Measurements from ENCODE around the gene CDC42EP5.
A peak's percentile ranks its signal among the peaks of the same experiment; 100 is the strongest.
"Not testable (repeated sequence)": the region's sequence is repeated elsewhere in the genome, so short reads cannot be mapped to it uniquely, and the experiment has no call there.

Gene CDC42EP5, protein sequence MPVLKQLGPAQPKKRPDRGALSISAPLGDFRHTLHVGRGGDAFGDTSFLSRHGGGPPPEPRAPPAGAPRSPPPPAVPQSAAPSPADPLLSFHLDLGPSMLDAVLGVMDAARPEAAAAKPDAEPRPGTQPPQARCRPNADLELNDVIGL

DNA sequence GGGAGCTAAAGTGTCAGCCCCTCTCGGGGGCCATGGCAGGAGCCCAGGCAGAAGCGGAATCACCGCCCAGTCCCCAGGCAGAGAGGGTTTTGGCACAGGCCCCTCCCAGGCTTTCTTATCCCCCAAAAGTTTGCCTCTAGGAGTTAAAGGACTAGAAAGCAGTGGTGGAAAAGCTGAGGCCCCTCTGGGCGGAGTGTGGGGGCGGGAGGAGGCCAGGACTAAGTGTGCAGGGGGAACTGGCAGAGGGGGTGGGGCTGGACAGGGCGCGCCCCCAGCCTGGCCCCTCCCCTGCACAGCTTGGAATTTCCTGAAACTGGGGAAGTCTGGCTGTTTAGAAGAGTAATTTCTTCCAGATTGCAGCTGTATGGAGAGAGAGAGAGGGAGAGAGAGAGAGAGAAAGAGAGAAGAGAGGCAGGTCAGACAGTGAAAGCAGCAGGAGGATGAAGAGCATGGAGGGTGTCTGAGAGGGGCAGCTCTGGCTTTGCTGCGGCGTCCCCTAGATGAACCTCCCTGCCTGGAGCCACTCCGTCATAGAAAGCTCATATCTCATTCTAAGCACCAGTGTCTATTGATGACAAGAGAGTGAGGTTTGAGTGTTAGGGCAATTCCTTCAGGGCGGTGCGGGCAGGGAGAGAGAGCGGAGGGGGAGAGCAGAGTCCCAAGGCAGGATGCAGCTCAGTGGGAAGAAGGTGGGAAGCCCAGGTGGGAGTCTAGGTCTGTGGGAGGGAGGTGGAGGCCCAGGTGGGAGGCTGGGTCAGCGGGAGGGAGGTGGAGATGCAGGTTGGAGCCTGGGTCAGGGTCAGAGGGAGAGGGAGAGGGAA, at the start of gene CDC42EP5:
Gene CDC42EP5, minus strand, starts transcription at position 226 of the 821 bp plus-strand sequence. CDS start 7,749 bp downstream, outside the sequence.
- peak in 1 of 14 donors; percentile 8 for DNase-seq

DNA sequence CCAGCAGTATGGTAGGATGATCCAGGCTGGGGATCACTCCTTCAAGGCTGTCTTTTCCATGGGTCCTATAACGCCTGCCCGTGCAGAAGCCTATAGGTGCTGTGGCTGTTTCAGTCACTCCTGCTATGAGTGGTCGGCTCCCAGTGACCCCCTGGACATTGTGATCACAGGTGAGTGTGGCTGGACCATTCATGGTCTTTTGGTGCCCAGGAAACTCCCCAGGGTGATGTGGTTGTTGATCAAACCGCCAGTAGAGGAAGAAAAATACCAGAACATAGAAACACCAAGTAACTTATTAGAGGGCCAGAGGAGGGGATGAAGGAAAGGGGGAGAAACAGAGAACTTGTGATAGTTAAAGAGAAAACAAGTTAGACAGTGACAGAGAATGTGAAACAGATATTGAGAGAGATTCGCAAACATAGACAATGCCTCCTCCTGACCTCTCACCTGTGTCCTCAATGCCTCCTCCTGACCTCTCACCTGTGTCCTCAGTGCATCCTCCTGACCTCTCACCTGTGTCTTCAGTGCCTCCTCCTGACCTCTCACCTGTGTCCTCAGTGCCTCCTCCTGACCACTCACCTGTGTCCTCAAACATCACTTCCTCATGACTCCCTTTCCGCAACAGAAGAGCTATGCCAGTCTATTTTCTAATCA, 48.9 kb upstream of the CDC42EP5 start:
- DNase-seq, result no peak

DNA sequence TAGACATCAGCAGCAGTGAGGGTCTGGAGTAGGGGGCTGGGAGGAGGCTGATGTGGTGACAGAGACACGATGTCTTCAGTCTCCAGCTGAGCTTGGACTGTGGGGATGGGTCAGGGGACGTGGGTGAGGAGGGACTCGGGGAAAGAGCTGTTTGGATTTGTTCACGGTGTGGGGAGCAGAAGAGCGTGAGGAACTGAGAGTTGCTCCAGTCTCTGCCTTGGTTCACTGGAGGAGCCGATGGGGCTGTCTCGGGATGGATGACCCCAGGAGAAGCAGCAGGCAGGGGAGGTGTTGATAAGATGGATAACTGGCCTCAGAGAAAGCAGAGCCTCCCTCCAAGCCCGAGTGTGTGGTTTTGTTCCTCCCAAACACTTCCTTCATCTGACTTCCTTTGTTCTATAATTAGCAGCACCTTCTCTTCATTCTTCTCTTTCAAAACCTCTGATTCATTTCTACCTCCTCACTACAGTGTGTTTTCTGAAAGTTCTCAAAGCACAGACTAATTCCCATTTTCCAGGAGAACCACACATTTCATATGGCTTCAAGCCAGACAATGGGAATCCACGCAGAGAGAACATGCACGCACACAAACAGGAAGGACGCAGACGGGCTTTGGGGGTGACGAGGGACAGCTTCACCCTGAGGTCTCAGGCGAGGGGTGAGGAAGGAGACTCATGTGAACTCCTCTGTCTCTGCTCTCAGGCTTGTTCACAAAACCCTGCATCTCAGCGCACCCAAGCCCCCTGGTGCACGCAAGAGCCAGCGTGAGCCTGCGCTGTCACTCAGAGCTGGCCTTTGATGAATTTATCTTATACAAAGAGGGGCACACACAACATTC, 48.1 kb upstream of the CDC42EP5 start:
- peak in 3 of 14 donors; percentile 0 to 7 (median 4) for DNase-seq

DNA sequence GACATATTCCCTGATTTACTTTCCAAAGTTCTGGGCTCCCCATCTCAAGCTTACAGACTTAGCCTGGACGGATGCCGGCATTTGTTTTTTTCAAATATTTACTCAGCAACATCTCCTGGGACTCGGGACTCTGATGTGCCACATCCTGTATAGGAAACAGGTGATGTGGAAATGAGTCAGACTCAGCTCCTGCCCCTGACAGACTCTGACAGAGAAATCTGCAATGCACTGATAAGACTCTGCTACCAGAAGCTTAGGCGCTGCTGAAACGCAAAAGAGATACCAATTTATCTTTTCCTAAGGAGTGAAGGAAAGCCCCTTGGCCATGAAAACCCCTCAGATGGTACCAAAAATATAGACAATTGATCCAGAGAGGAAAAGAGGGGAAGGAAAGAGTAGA, 45.7 kb upstream of the CDC42EP5 start:
- no peak for DNase-seq

DNA sequence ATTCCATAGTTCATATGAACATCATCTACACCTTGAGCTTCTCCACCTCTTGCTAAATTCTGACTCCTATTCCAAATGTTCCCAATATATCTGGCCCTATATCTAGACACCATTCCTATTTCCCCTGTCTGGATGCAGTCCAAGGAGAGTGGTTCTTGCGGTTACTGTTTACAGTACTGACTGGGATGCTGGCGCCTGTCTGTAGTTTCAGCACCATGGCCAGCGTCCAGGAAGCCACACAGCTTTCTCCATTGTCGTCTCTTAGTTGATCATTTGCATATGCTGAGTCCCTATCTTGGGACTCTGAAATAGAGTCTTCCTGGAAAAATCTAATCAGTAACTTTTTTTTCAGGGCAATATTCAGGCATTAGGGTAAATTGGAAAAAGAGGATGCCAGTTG, 44.4 kb upstream of the CDC42EP5 start:
- DNase-seq, result peak in 3 of 14 donors; percentile 0 to 21 (median 0)

DNA sequence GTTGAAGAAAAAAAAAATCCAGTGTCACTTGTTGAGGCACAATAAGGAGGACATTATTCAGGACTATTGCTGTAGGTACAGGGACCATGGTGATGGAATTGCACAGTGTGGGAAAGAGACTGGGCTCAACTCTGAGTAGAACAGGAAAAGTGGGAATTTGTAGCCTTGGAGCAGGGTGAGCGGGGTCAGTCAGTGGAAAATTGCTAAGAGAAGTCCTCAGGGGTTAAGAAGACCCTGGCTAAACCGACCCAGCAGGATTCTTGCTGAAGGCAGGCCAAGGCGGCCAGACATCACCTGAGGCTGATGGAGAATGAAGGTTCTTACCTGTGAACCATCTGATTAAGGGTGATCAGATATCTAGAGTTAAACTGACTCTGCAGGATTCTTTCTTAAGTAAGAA, 42.1 kb upstream of the CDC42EP5 start:
- no peak for DNase-seq

DNA sequence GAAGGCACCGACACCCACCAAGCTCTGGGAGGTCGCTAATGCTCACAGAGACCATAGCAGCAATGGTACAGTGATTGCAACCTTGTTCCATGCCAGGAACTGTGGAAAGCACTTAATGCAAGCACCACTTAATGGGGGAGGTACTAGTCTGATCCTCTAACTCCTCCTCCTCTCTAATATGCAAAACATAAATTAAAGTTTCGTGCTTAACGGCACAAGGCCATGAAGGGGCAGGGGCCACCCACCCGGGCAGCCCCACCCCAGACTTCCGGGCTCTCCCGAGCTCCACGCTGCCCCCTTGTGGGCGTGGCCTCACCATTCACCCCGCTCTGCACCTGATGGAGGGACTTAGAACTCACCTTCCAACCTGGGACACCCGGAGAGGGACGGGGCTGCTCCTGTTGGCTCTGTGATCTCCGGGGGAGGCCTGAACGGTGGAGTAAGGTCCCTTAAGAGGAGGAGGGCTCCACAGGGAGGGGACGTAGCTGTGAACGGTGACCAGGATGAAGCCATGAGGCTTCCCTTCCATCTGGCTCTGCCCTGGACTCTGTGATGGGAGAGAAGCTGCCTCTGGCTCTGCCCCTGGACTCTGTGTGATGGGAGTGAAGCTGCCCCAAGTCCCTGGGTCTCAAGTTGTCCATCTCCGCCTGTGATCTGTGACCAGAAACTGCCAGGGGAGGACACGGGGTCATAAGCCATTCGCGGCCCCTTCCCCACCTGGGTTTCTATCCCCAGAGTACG, 36.3 kb upstream of the CDC42EP5 start:
- not testable (repeated sequence) for DNase-seq

DNA sequence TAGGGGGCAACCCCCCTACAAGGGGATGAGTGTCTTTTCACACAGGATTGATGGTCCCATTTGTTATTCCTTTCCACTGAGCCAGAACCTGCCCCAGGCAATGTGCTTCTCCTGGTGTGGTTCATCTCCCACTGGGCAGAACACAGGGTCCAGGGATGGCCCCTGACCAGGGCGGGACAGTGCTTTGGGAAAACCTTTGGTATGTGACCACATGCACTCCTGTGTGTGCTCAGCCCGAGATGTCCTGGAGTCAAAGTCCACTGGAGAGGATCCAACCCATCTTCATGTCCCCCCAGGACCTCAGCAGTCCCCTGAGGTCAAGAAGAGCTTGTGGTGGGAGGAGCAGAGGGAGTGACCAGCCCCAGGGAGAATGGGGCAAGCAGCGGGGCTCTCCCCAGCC, 35.4 kb upstream of the CDC42EP5 start:
- not testable (repeated sequence) for DNase-seq

DNA sequence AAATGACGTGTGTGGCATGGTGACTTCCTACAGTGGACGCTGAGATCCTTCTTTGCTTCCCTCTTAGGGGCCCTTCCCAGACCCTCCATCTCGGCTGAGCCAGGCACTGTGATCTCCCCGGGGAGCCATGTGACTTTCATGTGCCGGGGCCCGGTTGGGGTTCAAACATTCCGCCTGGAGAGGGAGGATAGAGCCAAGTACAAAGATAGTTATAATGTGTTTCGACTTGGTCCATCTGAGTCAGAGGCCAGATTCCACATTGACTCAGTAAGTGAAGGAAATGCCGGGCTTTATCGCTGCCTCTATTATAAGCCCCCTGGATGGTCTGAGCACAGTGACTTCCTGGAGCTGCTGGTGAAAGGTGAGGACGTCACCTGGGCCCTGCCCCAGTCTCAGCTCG, 34.7 kb upstream of the CDC42EP5 start:
- DNase-seq, result no peak

DNA sequence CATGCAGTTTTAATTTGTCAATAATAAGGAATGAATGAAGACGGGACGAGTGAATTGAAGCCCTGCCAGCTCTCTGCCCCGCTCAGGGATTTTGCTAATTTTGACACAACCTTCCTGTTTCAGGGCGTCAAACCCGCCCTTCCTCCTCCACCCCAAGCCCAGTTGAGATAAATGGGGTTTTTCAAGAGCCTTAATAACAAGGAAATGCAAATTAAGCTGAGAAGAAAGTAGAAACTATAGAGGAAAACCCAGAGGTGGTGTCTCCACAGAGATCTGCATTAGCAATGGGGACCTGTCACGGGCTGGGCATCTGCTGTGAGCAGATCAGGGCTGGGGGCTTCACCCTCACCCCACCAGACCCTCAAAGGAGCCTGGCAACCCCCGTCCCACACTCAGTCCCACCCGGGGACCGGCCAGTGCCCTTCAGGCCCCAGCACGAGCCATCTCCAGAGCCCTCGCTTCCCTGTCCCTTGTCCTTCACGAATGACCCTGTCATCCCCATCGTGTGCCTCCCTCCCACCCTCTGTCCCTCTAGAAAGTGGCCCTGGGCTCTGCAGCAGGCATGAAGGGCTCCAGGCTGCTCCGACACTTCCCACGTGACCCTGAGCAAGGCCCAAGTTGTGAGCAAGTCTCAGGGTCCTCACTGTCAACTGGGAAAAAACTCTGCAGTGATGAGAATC, 34.1 kb upstream of the CDC42EP5 start:
- DNase-seq, result not testable (repeated sequence)

DNA sequence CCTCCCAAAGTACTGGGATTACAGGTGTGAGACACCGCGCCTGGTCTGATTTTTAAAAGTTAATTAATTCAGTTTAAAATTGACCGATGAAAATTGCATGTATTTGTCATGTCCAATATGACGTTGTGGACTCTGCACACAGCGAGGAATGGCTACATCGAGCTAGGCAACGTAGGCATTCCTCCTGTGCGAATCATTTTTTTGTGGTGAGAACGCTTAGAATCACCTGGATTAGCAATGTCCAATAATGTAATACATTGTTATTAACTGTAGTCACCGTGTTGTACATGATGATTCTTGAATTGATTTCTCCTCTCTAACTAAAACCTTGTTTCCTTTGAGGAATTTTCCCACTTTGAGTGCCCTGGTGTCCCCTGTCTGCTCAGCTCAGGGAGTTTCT, 33.0 kb upstream of the CDC42EP5 start:
- DNase-seq, result no peak

DNA sequence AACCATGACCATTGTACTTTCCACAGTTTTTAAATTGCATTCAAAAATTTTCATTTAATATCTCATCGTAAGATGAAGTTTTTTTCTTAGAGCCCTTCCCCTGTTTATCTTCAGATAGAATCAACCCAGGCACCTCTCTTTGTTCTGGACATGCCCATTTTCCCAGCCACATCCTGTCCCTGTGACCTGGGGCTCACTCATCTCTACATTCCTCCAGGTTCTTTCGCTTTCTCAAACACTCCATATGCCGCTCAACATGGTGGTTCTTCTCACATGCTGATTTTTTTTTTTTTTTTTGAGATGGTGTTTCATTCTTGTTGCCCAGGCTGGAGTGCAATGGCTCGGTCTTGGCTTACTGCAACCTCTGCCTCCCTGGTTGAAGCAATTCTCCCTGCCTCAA, 32.4 kb upstream of the CDC42EP5 start:
- DNase-seq, result not testable (repeated sequence)

DNA sequence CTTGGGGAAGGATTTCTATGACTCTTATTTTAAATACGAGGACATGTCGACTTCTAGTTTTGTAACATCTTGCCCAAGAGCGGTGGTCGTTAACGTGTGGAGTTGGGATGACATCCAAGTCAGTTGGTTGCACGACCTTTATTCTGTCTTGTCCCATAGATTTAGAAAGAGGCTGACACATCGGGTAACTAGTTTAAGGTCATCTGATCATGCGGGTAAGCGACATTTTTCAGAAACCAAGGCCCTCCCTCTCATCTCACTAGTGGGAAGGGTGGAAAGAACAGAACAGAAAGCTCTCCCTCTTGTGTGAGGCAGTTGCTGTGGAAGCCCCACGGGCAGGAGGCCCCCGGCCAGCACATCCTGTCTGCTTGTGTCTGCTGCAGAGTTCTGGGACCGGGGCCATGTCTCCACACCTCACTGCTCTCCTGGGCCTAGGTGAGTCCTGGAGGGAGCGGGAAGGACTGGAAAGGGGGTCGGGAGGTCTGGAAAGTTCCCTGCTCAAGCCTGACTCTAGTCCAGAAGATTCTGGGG, 29.5 kb upstream of the CDC42EP5 start, which contains the start of gene LAIR2:
Gene LAIR2, plus strand, starts transcription at position 314 of the 531 bp plus-strand sequence. Its CDS starts 88 bp downstream, at position 402.
- no peak for DNase-seq

DNA sequence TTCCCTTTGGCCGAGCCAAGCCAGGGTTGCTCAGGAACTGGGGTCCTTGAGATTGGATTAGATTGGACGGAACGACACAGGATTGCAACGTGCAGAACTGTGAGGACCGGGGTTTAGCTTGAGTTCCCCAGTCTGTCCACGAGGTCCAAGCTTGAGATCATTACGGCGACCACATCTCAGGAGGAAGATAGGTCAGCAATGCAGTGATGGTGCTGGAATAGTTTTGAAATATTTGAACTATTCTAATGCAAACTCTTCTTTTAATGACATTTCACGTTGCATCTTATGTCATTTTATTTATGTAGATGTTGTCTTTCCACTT, 25.3 kb upstream of the CDC42EP5 start:
- not testable (repeated sequence) for DNase-seq

DNA sequence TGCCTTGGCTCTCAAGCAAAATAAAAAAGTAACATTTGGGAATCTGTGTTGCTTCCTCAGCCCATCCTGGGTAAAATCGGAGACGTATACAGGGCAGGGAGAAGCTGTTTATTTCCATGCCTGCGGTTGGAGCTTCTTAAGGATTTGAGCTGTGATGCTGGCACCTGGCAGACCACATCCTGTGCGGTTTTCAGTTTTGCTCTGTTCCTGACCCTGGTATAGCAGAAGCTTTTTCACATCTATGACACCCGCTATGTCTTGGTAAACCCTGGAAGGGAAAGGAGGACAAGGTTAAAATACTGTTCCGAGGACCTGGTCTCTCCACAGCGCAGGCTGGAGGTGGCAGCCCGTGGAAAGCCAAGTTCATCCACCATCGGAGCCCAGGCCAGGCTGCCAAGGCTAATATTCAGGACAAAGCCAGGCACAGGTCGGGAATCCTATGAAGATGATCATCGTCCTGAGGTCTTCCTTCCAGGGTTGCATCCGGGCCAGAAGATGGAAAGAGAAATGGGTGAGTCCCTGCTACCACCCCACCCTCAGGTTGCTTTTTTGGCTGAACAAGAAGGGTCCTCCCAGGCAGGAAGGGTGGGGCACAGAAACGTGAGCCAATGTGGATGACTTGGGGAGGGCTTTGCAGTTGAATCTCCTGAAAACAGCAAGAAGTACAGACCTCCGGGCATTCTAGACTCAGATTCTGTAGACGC, 24.8 kb upstream of the CDC42EP5 start:
- DNase-seq, result not testable (repeated sequence)

DNA sequence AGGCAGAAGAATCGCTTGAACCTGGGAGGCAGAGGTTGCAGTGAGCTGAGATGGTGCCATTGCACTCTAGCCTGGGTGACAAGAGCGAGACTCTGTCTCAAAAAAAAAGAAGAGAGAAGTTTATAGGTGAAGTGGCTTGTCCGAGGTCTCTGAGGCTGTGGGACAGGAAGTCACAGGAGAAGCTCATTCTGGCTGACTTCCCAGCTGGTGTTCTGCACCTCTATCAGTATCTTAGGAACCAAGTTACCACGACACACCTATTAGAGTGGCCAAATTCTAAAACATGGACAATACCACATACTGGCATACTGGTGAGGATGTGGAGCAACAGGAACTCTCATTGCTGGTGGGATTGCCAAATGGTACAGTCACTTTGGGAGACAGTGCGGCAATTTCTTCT, 22.2 kb upstream of the CDC42EP5 start:
- DNase-seq, result not testable (repeated sequence)

DNA sequence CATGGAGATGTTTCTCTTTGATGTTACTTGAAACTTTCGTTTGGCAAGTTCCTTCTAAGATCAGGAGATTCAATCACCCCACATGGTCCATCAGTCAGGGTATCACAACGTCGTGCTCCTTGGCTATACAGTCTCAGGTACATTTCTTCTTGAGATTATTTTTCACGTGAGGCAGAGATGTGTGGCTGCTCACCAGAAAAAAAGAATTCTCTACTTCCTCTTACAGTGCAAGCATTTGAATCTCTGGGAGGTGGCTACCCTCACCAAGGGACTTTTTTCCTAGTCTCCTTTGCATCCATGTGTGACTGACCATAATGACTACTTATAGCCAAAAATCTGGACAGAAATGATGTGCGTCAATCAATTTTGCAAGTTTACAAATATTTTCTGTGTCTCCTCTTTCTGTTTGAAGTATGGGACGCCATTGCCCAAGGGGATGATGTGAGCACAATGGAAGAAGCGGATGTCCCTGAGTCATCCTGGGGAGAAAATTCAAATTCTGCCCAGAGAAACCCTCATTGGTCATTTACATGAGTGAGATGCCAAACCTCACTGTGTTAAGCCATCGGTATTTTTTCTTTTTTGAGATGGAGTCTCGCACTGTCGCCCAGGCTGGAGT, 21.0 kb upstream of the CDC42EP5 start:
- no peak for DNase-seq

DNA sequence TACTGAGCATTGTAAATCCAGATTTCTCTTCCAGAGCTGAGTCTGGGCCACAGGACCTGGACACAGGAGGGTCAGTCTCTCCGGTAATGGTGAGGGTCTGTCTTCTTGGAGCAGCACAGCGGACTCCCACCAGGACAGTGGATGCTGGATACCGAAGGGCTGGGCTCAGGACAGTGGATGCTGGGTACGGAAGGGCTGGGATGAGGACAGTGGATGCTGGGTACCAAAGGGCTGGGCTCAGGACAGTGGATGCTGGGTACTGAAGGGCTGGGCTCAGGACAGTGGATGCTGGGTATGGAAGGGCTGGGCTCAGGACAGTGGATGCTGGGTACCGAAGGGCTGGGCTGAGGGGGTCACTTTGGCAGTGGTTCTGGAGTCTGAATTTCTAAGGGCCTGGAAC, 20.0 kb upstream of the CDC42EP5 start:
- not testable (repeated sequence) for DNase-seq

DNA sequence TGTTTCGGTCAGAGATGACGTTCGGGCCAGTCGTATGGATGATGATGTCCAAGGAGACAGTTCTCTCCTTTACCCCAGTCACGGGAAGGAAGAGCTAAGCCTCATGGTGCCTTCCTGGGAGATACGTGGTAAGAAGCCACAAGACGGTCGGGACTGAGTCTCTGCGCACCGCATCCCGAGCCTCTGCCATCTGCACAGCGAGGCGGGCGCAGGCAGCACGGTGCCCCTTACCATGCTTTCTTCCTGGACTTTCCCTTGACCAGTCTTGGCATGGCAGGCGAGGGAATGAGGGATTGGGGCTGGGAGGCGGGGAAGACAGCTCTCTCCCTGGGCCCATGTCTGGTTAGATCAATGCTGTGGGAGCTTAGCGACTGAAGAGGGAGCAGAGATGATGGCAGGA, 19.5 kb upstream of the CDC42EP5 start:
- no peak for DNase-seq

DNA sequence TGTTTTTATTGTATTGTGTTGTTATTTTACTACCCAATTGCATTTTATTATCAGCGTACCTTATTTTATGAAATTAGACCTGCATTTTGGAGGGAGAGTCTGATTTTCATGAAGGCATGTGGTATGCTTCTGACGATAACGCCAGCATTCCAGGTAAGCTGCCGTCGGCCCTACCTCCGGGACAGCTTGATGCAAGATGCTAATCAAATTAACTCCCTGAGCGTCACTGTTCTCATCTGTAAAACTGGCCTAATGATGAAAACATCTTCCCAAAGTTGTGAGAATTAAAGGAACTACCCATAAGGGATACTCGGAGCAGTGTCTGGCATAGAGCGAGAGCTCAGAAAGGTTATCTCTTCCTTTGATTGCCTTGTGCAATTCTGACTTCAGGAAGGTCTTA, 16.7 kb upstream of the CDC42EP5 start:
- DNase-seq, result no peak

Measured in C1 segment of cervical spinal cord (tissue), 14 donors.